Measurements from ENCODE around the gene RNF207. TPM values are rescaled to one million over a fixed set of nuclear protein-coding genes. Genes with fewer than 3 reads are reported as not detected.

RNF207 gene
- total RNA-seq, 1 donor from 2014 or later: 6.6 TPM

DNA sequence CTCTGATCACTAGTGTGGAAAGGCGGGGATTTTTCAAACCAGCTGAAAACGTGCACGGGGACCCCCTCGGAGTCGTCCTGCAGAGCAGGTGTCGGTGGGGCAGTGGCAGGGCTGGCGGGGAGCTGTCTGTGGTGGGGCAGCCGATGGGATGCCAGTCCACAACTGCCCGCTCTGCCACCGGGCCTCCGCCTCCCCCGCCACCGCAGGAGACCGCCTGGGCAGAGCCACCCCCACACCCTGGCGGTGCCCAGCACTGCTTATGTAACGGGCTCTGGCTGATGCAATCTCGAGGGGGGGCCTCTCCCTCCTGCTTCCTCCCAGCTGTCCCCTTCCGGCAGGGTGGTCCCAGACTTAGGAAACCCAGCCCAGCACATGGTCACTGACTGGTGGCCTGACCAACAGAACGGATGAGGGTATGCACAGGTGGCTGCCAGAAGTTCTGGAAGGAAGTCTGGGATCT is 35.1 kb upstream of the RNF207 start:
- DNase-seq (ENCODE audit: low read depth) (no peak), FAIRE-seq (no peak)
- H3K27me3 ChIP-seq (ENCODE audit: control insufficient read depth, insufficient read depth, low read length): peaks cover 9% of the 10 kb centered on the region
- H3K36me3 ChIP-seq (ENCODE audit: control insufficient read depth, insufficient read depth, low read length): no peaks in the 10 kb centered on the region
- TF ChIP-seq, protein P1, sequence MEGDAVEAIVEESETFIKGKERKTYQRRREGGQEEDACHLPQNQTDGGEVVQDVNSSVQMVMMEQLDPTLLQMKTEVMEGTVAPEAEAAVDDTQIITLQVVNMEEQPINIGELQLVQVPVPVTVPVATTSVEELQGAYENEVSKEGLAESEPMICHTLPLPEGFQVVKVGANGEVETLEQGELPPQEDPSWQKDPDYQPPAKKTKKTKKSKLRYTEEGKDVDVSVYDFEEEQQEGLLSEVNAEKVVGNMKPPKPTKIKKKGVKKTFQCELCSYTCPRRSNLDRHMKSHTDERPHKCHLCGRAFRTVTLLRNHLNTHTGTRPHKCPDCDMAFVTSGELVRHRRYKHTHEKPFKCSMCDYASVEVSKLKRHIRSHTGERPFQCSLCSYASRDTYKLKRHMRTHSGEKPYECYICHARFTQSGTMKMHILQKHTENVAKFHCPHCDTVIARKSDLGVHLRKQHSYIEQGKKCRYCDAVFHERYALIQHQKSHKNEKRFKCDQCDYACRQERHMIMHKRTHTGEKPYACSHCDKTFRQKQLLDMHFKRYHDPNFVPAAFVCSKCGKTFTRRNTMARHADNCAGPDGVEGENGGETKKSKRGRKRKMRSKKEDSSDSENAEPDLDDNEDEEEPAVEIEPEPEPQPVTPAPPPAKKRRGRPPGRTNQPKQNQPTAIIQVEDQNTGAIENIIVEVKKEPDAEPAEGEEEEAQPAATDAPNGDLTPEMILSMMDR (IDR thresholded peaks at IDR 0.05; ENCODE audit: insufficient read depth, low read length, severe bottlenecking): no peak
- no peak overlapping the region for H3K4me3 ChIP-seq (ENCODE audit: low read depth, low read length)

DNA sequence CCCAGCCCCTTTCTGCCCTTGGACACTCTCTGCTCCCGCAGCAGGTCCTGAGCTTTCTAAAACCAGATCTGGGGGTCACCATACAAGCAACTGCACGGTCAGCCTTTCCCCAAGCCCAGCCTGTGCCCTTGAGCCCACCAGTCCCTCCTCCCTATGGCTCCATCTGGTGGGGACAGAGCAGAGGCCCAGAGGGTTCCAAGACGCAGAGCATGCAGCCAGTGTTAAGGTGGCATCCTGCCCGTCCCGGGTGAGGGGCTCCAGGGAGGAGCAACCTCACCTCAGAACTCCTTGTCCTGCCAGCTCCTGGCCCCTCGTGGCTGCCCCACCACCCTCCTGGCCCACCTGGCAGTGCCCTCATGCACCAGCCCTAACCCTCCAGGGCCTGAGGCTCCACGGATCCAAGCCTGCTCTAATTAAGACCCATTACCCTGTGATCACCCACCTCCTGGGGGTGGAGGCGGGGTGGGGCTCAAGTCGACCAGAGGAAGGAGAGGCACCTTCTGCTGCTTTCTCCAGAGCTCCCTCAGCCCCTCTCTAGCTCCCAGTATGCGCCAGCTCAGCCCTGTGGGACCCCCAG is 34.3 kb upstream of the RNF207 start:
- TF ChIP-seq, protein P1 (IDR thresholded peaks at IDR 0.05; ENCODE audit: insufficient read depth, low read length, severe bottlenecking): peak; percentile 40
- H3K36me3 ChIP-seq (ENCODE audit: control insufficient read depth, insufficient read depth, low read length): no peaks in the 10 kb centered on the region
- FAIRE-seq (no peak), DNase-seq (ENCODE audit: low read depth) (no peak)
- peaks cover 12% of the 10 kb centered on the region for H3K27me3 ChIP-seq (ENCODE audit: control insufficient read depth, insufficient read depth, low read length)
- no peak overlapping the region for H3K4me3 ChIP-seq (ENCODE audit: low read depth, low read length)

DNA sequence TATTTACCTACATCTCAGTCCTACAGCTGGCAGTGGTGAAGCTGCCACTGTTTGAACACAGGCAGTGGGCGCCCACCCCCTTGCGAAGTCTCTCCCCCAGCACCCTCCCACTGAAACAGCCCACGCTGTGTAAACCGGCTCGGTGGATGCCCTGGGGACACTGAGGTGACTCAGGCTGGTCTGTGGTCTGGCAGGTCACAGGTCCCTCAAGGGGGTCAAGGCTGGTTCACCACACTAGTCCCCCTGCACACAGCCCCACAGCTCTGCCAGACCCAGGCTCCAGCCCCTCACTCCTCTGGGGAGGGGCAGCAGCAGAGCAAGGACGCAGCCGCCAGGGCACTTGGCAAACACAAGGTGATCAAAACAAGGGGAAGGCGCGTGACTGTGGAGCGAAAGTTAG is 33.4 kb upstream of the RNF207 start:
- H3K36me3 ChIP-seq (ENCODE audit: control insufficient read depth, insufficient read depth, low read length): no peaks in the 10 kb centered on the region
- H3K4me3 ChIP-seq (ENCODE audit: low read depth, low read length): no peak overlapping the region
- DNase-seq (ENCODE audit: low read depth) (no peak), FAIRE-seq (no peak)
- TF ChIP-seq, protein P1 (IDR thresholded peaks at IDR 0.05; ENCODE audit: insufficient read depth, low read length, severe bottlenecking): no peak
- H3K27me3 ChIP-seq (ENCODE audit: control insufficient read depth, insufficient read depth, low read length): peaks cover 19% of the 10 kb centered on the region

DNA sequence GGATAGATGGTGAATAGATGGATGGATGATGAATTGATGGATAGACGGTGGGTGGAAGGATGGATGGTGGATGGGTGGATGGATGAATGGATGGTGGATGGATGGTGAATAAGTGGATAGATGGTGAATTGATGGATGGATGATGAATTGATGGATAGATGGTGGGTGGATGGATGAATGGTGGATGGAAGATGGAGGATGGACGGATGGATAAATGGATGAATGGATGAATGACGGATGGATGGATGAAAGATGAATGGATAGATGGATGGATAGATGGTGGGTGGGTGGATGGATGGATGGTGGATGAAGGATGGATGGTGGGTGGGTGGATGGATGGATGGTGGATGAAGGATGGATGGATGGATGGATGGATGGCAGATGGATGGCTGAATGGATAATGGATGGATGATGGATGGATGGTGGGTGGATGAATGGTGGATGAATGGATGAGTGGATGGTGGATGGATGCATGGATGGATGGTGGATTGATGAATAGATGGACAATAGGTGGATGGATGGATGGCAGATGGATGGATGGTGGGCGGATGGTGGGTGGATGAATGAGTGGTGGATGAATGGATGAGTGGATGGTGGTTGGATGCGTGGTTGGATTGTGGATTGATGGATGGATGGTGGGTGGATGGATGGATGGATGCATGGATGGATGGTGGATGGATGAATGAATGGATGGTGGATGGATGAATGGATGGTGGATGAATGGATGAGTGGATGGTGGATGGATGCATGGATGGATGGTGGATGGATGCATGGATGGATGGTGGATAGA is 31.1 kb upstream of the RNF207 start:
- peak; percentile 97 for FAIRE-seq
- H3K27me3 ChIP-seq (ENCODE audit: control insufficient read depth, insufficient read depth, low read length): peaks cover 27% of the 10 kb centered on the region

DNA sequence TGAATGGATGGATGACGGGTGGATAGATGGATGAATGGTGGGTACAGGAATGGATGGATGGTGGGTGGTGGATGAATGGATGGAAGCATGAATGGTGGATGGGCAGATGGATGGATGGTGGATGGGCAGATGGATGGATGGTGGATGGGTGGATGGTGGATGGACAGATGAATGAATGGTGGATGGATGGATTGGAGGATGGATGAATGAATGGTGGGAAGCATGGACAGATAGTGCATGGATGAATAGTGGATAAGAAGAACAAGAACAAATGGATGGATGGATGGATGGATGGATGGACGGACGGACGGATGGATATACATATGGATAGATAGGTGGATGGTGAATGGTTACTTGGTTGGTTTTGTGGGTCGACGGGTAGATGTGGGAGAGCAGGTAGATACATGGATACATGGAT is 30.5 kb upstream of the RNF207 start:
- H3K27me3 ChIP-seq (ENCODE audit: control insufficient read depth, insufficient read depth, low read length): peaks cover 27% of the 10 kb centered on the region
- no peak for DNase-seq (ENCODE audit: low read depth)
- TF ChIP-seq, protein P1 (IDR thresholded peaks at IDR 0.05; ENCODE audit: insufficient read depth, low read length, severe bottlenecking): no peak
- no peaks in the 10 kb centered on the region for H3K36me3 ChIP-seq (ENCODE audit: control insufficient read depth, insufficient read depth, low read length)
- H3K4me3 ChIP-seq (ENCODE audit: low read depth, low read length): no peak overlapping the region
- FAIRE-seq: peak; percentile 93

More for the DNA sequence above, 31.1 kb upstream of the RNF207 start:
- Histone ChIP-seq H3K4me3 (ENCODE audit: low read depth, low read length) (no peak overlapping the region), H3K36me3 (ENCODE audit: control insufficient read depth, insufficient read depth, low read length) (no peaks in the 10 kb centered on the region)
- no peak for DNase-seq (ENCODE audit: low read depth)
- TF ChIP-seq, protein P1 (IDR thresholded peaks at IDR 0.05; ENCODE audit: insufficient read depth, low read length, severe bottlenecking): no peak
